PFSK-1 (cell line): ENCODE results near the gene PLEKHH3.

Source experiments
- REST ChIP-seq, 2 experiments: IDR thresholded peaks; 2 replicates each; pipeline versions ENCODE4 v1.6.1 to v1.8.0; 2011 to 2012; ENCODE audit warnings: low read depth in 2 of 2, low read length in 2 of 2, control low read depth in 1 of 2, inconsistent platforms in 1 of 2, mild to moderate bottlenecking in 1 of 2, moderate library complexity in 1 of 2; ENCODE audit not compliant: insufficient read depth in 1 of 2
- TAF1 ChIP-seq: IDR thresholded peaks from 2 replicates; pipeline ENCODE4 v1.6.1; 2012; ENCODE audit warnings: low read length, control low read depth, borderline replicate concordance; ENCODE audit not compliant: insufficient read depth

GRCh38 chr17:42685831-42686230, 9.0 kb upstream of the PLEKHH3 start:
- no peak for TF ChIP-seq TAF1
- TF ChIP-seq REST (IDR thresholded peaks at IDR 0.05; ENCODE audit: insufficient read depth in 1 of 2, low read depth in 2 of 2, low read length in 2 of 2), result no peak
